ENCODE measurements around the gene DDR1. TPM values are rescaled to one million over a fixed set of nuclear protein-coding genes. Genes with fewer than 3 reads are reported as not detected.
"Not testable (repeated sequence)": the region's sequence is repeated elsewhere in the genome, so short reads cannot be mapped to it uniquely, and the experiment has no call there.

DDR1 gene
- total RNA-seq, 1 donor from 2014 or later, result 85.3 TPM

DNA sequence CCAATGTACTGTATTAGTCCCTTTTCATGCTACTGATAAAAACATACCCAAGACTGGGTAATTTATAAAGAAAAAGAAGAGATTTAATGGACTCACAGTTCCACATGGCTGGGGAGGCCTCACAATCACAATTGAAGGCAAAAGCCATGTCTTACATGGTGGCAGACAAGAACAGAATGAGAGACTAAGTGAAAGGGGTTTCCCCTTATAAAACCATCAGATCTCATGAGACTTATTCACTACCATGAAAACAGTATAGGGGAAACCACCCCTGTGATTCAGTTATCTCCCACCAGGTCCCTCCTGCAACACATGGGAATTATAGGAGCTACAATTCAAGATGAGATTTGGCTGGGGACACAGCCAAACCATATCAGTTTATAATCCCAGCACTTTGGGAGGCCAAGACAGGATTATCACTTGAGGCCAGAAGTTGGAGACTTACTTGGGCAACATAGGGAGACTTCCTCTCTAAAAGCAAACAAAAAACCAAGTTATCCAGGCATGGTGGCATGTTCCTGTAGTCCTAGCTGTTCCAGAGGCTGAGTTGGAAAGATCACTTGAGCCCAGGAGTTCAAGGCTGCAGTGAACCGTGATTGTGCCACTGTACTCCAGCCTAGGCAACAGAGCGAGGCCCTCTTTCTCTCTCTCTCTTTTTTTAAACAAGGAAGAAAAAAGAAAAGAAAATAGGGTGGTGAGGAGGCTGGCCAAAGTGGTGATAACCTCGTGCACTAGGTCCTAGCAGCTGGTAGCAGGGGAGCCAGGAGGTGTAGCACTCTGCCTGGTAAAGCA lies 22.9 kb upstream of the DDR1 start:
- H2AFZ ChIP-seq (replicated peaks), result no peak overlapping the region
- Mint-ChIP-seq H3K36me3 (peaks cover 6% of the 10 kb centered on the region), H3K27ac (no peak overlapping the region), H3K27me3 (ENCODE audit: insufficient read depth, low read depth) (peaks cover 10% of the 10 kb centered on the region), H3K4me3 (no peak overlapping the region), H3K4me1 (peaks cover 17% of the 10 kb centered on the region), H3K9me3 (peaks cover 29% of the 10 kb centered on the region)
- TF ChIP-seq, protein P1, sequence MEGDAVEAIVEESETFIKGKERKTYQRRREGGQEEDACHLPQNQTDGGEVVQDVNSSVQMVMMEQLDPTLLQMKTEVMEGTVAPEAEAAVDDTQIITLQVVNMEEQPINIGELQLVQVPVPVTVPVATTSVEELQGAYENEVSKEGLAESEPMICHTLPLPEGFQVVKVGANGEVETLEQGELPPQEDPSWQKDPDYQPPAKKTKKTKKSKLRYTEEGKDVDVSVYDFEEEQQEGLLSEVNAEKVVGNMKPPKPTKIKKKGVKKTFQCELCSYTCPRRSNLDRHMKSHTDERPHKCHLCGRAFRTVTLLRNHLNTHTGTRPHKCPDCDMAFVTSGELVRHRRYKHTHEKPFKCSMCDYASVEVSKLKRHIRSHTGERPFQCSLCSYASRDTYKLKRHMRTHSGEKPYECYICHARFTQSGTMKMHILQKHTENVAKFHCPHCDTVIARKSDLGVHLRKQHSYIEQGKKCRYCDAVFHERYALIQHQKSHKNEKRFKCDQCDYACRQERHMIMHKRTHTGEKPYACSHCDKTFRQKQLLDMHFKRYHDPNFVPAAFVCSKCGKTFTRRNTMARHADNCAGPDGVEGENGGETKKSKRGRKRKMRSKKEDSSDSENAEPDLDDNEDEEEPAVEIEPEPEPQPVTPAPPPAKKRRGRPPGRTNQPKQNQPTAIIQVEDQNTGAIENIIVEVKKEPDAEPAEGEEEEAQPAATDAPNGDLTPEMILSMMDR (IDR thresholded peaks at IDR 0.05), result no peak
- TF ChIP-seq EZH2 (IDR thresholded peaks at IDR 0.05), result no peak
- TF ChIP-seq EZH2phosphoT487 (IDR thresholded peaks at IDR 0.05), result no peak
- H3K9me3 ChIP-seq (ENCODE audit: low read depth), result no peaks in the 10 kb centered on the region
- no peak for DNase-seq (ENCODE audit: low spot score)
- no peak overlapping the region for H3K4me3 ChIP-seq
- H3K79me2 ChIP-seq (ENCODE audit: low read depth), result no peaks in the 10 kb centered on the region
- H4K20me1 ChIP-seq (ENCODE audit: low read depth), result no peaks in the 10 kb centered on the region
- H3F3A ChIP-seq (ENCODE audit: low read depth), result no peaks in the 10 kb centered on the region
- H3K4me2 ChIP-seq, result no peak overlapping the region
- no peak overlapping the region for H3K27ac ChIP-seq
- H3K36me3 ChIP-seq, result no peaks in the 10 kb centered on the region
- H3K27me3 ChIP-seq, result no peaks in the 10 kb centered on the region
- peaks cover 8% of the 10 kb centered on the region for H3K4me1 ChIP-seq
- no peak overlapping the region for H3K9ac ChIP-seq

DNA sequence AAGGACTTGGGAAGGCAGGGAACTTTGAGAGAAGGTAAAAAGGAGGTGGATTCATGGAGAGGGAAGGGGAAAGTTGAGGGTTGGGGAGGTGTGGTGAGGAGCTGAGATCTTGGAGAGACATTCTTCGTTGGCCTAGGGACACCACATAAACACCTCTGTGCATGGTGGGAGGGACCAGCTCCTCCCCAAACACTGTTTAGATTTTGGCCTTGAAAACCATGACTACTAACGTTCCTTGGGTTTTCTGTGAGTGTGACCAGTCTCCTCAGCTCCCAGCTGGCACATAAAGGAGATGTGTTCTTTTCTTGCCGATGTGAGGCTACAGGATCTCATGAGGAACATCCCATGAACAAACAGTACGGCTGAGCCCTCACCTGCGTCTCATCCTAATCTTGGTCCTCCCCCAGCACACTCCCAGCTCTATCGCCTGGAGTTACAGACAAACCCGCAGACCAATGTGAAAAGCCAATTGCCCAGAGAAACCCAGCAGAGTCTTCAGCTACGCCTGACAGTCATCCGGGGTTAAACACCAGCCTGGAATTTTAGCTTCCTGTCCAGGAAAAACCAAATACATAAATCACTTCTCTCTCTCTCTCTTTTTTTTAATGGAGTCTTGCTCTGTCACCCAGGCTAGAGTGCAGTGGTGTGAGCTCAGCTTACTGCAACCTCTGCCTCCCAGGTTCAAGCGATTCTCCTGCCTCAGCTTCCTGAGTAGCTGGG lies 22.0 kb upstream of the DDR1 start:
- H3K79me2 ChIP-seq (ENCODE audit: low read depth), result no peaks in the 10 kb centered on the region
- no peaks in the 10 kb centered on the region for H3K9me3 ChIP-seq (ENCODE audit: low read depth)
- no peak overlapping the region for H3K27ac ChIP-seq
- peaks cover 5% of the 10 kb centered on the region for H3K4me1 ChIP-seq
- no peak overlapping the region for H3K4me2 ChIP-seq
- H3F3A ChIP-seq (ENCODE audit: low read depth), result no peaks in the 10 kb centered on the region
- H4K20me1 ChIP-seq (ENCODE audit: low read depth), result no peaks in the 10 kb centered on the region
- Mint-ChIP-seq H3K9me3 (peaks cover 32% of the 10 kb centered on the region), H3K27ac (peak overlapping the region; percentile 16), H3K4me1 (peaks cover 10% of the 10 kb centered on the region), H3K36me3 (peaks cover 6% of the 10 kb centered on the region), H3K4me3 (no peak overlapping the region), H3K27me3 (ENCODE audit: insufficient read depth, low read depth) (peaks cover 10% of the 10 kb centered on the region)
- no peak overlapping the region for H2AFZ ChIP-seq (replicated peaks)
- TF ChIP-seq EZH2phosphoT487 (IDR thresholded peaks at IDR 0.05), result no peak
- TF ChIP-seq EZH2 (IDR thresholded peaks at IDR 0.05), result no peak
- TF ChIP-seq, protein P1 (IDR thresholded peaks at IDR 0.05), result no peak
- DNase-seq (ENCODE audit: low spot score), result no peak
- H3K4me3 ChIP-seq, result no peak overlapping the region
- H3K36me3 ChIP-seq, result no peaks in the 10 kb centered on the region
- H3K9ac ChIP-seq, result no peak overlapping the region
- no peaks in the 10 kb centered on the region for H3K27me3 ChIP-seq

DNA sequence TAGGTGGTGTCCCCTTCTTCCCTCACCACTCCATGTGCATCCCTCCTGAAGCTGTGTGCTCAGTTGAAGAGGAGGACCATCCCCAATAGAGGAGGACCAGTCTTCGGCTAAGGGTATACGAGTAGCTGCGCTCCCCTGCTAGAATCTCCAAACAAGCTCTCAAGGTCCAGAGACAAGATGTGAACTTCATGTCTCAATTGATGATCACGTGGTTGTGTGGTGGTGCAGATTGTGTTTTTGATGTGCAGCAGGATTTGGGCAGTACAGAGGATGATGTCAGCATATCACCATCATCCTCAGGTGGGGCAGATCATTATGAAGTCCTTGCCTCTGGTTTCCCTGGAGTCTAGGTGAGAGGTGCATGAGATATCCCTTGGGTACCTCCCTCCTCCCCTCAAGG lies 20.0 kb upstream of the DDR1 start:
- Histone ChIP-seq H3K79me2 (ENCODE audit: low read depth) (no peaks in the 10 kb centered on the region), H3K27ac (no peak overlapping the region), H3F3A (ENCODE audit: low read depth) (no peaks in the 10 kb centered on the region), H3K4me2 (no peak overlapping the region), H3K4me3 (no peak overlapping the region), H3K4me1 (no peaks in the 10 kb centered on the region), H2AFZ (replicated peaks) (no peak overlapping the region), H3K27me3 (no peaks in the 10 kb centered on the region), H3K9me3 (ENCODE audit: low read depth) (peaks cover 10% of the 10 kb centered on the region), H3K9ac (no peak overlapping the region), H4K20me1 (ENCODE audit: low read depth) (no peaks in the 10 kb centered on the region), H3K36me3 (no peaks in the 10 kb centered on the region)
- Mint-ChIP-seq H3K36me3 (peaks cover 7% of the 10 kb centered on the region), H3K9me3 (peaks cover 37% of the 10 kb centered on the region), H3K4me1 (no peaks in the 10 kb centered on the region), H3K27me3 (ENCODE audit: insufficient read depth, low read depth) (peaks cover 12% of the 10 kb centered on the region), H3K27ac (no peak overlapping the region), H3K4me3 (no peak overlapping the region)
- DNase-seq (ENCODE audit: low spot score), result no peak
- TF ChIP-seq, protein P1 (IDR thresholded peaks at IDR 0.05), result no peak
- TF ChIP-seq EZH2 (IDR thresholded peaks at IDR 0.05), result no peak
- TF ChIP-seq EZH2phosphoT487 (IDR thresholded peaks at IDR 0.05), result no peak

DNA sequence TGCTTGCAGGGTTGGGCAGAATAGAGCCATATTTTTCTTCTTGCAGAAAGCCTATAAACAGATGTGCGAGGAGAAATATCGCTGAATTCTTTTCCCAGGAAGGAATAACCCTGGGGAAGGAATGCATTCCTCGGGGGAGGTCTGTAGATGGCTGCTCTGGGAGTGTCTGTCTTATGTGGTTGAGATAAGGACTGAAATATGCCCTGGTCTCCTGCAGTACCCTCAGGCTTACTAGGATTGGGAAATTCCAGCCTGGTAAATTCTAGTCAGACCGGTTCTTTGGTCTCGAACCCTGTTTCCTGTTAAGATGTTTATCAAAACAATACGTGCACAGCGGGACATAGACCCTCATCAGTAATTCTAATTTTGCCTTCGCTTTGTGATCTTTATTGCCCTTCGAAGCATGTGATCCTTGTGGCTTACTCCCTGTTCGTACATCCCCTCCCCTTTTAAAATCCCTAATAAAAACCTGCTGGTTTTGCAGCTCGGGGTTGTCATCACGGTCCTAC lies 15.0 kb upstream of the DDR1 start:
- not testable (repeated sequence) for DNase-seq (ENCODE audit: low spot score); H3K79me2 ChIP-seq (ENCODE audit: low read depth); H3F3A ChIP-seq (ENCODE audit: low read depth); H3K27me3 ChIP-seq; H3K36me3 ChIP-seq; H3K27ac Mint-ChIP-seq; H3K4me3 Mint-ChIP-seq; H2AFZ ChIP-seq (replicated peaks); H3K4me3 ChIP-seq; H3K4me1 Mint-ChIP-seq; H3K27ac ChIP-seq; H3K4me2 ChIP-seq; H3K36me3 Mint-ChIP-seq; H4K20me1 ChIP-seq (ENCODE audit: low read depth); H3K4me1 ChIP-seq; H3K9ac ChIP-seq
- H3K27me3 Mint-ChIP-seq (ENCODE audit: insufficient read depth, low read depth), result peaks cover 12% of the 10 kb centered on the region
- peaks cover 21% of the 10 kb centered on the region for H3K9me3 ChIP-seq (ENCODE audit: low read depth)
- H3K9me3 Mint-ChIP-seq, result peaks cover 51% of the 10 kb centered on the region

Measured in neural progenitor cell (in vitro differentiated cells).